ENCODE measurements around the gene PIGW. TPM values are rescaled to one million over a fixed set of nuclear protein-coding genes. Genes with fewer than 3 reads are reported as not detected.
A peak's percentile ranks its signal among the peaks of the same experiment; 100 is the strongest.

Gene PIGW
- total and polyA plus RNA-seq, 9 of the 15 experiments (the other 6 are each of a cell fraction or from before 2014, with no cell fraction given), result 9.5 to 33.9 (median 21.2) TPM

DNA sequence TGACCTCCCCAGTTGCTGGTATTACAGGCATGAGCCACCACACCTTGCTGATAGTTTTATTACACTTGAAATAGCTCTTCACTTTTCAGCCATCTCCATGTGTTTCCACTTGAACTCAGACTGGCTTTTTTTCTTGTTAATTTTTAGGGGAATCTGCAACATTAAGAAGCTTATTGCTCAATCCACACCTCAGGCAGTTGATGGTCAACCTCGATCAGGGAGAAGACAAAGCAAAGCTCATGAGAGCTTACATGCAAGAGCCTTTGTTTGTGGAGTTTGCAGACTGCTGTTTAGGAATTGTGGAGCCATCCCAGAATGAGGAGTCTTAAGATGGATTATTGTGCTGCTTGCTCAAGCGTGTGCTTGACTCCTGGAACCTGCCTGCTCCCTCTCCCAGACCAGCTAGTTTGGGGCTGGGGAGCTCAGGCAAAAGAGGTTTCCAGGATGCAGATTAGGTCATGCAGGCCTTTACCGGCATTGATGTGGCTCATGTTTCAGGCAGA is 39.7 kb upstream of the PIGW start:
- Histone ChIP-seq H3K4me3 (no peak overlapping the region), H3K9me3 (replicated peaks; ENCODE audit: control insufficient read depth, insufficient read depth, low read depth, low read length) (no peaks in the 10 kb centered on the region), H3K36me3 (ENCODE audit: control insufficient read depth, insufficient read depth, low read length) (peaks cover 93% of the 10 kb centered on the region), H4K20me1 (replicated peaks; ENCODE audit: control insufficient read depth, insufficient read depth, low read length) (peaks cover 16% of the 10 kb centered on the region; the same call in 1 of the 2 replicates), H2AFZ (ENCODE audit: low read depth, low read length) (no peak overlapping the region), H3K4me1 (replicated peaks in 1 of 2; ENCODE audit: control insufficient read depth in 2 of 2, insufficient read depth in 2 of 2, low read length in 2 of 2) (no peaks in the 10 kb centered on the region; a peak in 2 of 5 replicates), H3K27ac (ENCODE audit: extremely low read depth, low read depth, low read length) (no peak overlapping the region), H3K4me2 (ENCODE audit: insufficient read depth, low read length) (no peak overlapping the region), H3K79me2 (ENCODE audit: control insufficient read depth, insufficient read depth, low read length) (peaks cover 21% of the 10 kb centered on the region), H3K9ac (ENCODE audit: insufficient read depth in 1 of 2, low read depth in 2 of 2, low read length in 2 of 2) (no peak overlapping the region), H3K9me1 (ENCODE audit: control insufficient read depth, insufficient read depth, low read length) (no peaks in the 10 kb centered on the region), H3K27me3 (ENCODE audit: control insufficient read depth in 2 of 2, insufficient read depth in 2 of 2, low read length in 2 of 2) (no peaks in the 10 kb centered on the region)
- intact Hi-C loops (cut with micrococcal nuclease), result no loop called here
- WGBS (ENCODE audit: insufficient coverage, low coverage, missing lambda C conversion rate), result 85% methylated on average over 3 of the region's 3 CpGs
- ChIA-PET CTCF (ENCODE audit: low intra/inter-chr PET ratio) (no interaction called here), POLR2A (interaction anchor here (0.7 to 2.4 kb wide), 7 partner anchors 8 to 101 kb away, joined by 3 to 10 read pairs (median 3); partner anchors contain the start of genes MYO19, PIGW and ZNHIT3)
- FAIRE-seq (no peak), ATAC-seq (no peak), DNase-seq (ENCODE audit: extremely low read depth in 1 of 4, low spot score in 3 of 4) (peak in 1 of 4 experiments; percentile 6)
- TF ChIP-seq CEBPB (tag; IDR thresholded peaks at IDR 0.05) (peak; percentile 48), POLR2A (conservative IDR thresholded peaks at IDR 0.05) (0 out of 2 replicates have a peak, but pooled peaks have one; percentile 18), MEF2D (tag; conservative IDR thresholded peaks at IDR 0.05; ENCODE audit: low read depth) (no peak)
- BruUV-seq (replicated peaks), result no TSS peak
- in situ Hi-C loops (cut with MboI), result loop anchor here (25.0 kb wide), 1 partner anchor 533 kb away; no protein-coding TSS in a partner anchor

- POLR2A ChIA-PET, result interaction anchor here (0.6 to 2.4 kb wide), 3 partner anchors 9 to 1840 kb away, joined by 3 to 10 read pairs (median 5); partner anchors contain the start of gene ZNHIT3
- CTCF ChIA-PET (ENCODE audit: low intra/inter-chr PET ratio), result no interaction called here
- H4K20me1 ChIP-seq (replicated peaks; ENCODE audit: control insufficient read depth, insufficient read depth, low read length), result peaks cover 13% of the 10 kb centered on the region; the same call in 1 of the 2 replicates
- H3K79me2 ChIP-seq (ENCODE audit: control insufficient read depth, insufficient read depth, low read length), result peaks cover 10% of the 10 kb centered on the region
- H3K9me1 ChIP-seq (ENCODE audit: control insufficient read depth, insufficient read depth, low read length), result no peaks in the 10 kb centered on the region
- no peak overlapping the region for H3K4me3 ChIP-seq
- WGBS (ENCODE audit: insufficient coverage, low coverage, missing lambda C conversion rate), result 87% methylated on average over 9 of the region's 9 CpGs
- no peak; the same call in 2 of the 3 replicates for ATAC-seq
- in situ Hi-C loops (cut with MboI), result loop anchor here (25.0 kb wide), 1 partner anchor 534 kb away; no protein-coding TSS in a partner anchor
- BruUV-seq (replicated peaks), result no TSS peak
- no peak overlapping the region for H2AFZ ChIP-seq (ENCODE audit: low read depth, low read length)
- H3K9me3 ChIP-seq (replicated peaks; ENCODE audit: control insufficient read depth, insufficient read depth, low read depth, low read length), result no peaks in the 10 kb centered on the region
- peak overlapping the region in 1 of 2 experiments; percentile 38; a peak in 1 of 4 replicates for H3K9ac ChIP-seq (ENCODE audit: insufficient read depth in 1 of 2, low read depth in 2 of 2, low read length in 2 of 2)
- peaks cover 97% of the 10 kb centered on the region for H3K36me3 ChIP-seq (ENCODE audit: control insufficient read depth, insufficient read depth, low read length)
- H3K27me3 ChIP-seq (ENCODE audit: control insufficient read depth in 2 of 2, insufficient read depth in 2 of 2, low read length in 2 of 2), result no peaks in the 10 kb centered on the region
- intact Hi-C loops (cut with micrococcal nuclease), result no loop called here
- no peaks in the 10 kb centered on the region; a peak in 2 of 5 replicates for H3K4me1 ChIP-seq (replicated peaks in 1 of 2; ENCODE audit: control insufficient read depth in 2 of 2, insufficient read depth in 2 of 2, low read length in 2 of 2)
- DNase-seq (ENCODE audit: extremely low read depth in 1 of 4, low spot score in 3 of 4), result peak in 2 of 4 experiments; percentile 9 to 12
- H3K27ac ChIP-seq (ENCODE audit: extremely low read depth, low read depth, low read length), result no peak overlapping the region
- H3K4me2 ChIP-seq (ENCODE audit: insufficient read depth, low read length), result no peak overlapping the region
- FAIRE-seq, result no peak
- TF ChIP-seq POLR2A (conservative IDR thresholded peaks at IDR 0.05) (peak; percentile 50), DNMT1 (IDR thresholded peaks at IDR 0.05) (no peak), KAT7 (CRISPR knock-in tag; IDR thresholded peaks at IDR 0.05; ENCODE audit: borderline replicate concordance) (no peak)
Observed at GRCh38 chr17:36496018-36496789, 38.6 kb upstream of the PIGW start.
